ENCODE results near the gene RHEB.

GRCh38 chr7:151433721-151434400 is 85.8 kb downstream of the RHEB start:
- no peak for TF ChIP-seq GABPA (IDR thresholded peaks at IDR 0.05; ENCODE audit: low read depth)
- TF ChIP-seq MEF2A (IDR thresholded peaks at IDR 0.05; ENCODE audit: borderline replicate concordance, low read depth) = no peak
- TF ChIP-seq RAD21 (IDR thresholded peaks at IDR 0.05; ENCODE audit: low read length) = no peak
- no peak for TF ChIP-seq CTCF (IDR thresholded peaks at IDR 0.05)
